Measurements from ENCODE around the gene NF2.
"Not testable (repeated sequence)": the region's sequence is repeated elsewhere in the genome, so short reads cannot be mapped to it uniquely, and the experiment has no call there.

The NF2 gene

GRCh38 chr22:29597871-29598683 is 5.4 kb upstream of the NF2 start:
- not testable (repeated sequence) for DNase-seq

- DNase-seq, result no peak
These were observed 4.8 kb upstream of the NF2 start for GRCh38 chr22:29598684-29599020.

- DNase-seq, result no peak
These were observed 585 bp downstream of the NF2 start for GRCh38 chr22:29604076-29604360.

GRCh38 chr22:29605527-29605850 is 2.1 kb downstream of the NF2 start:
- DNase-seq, result no peak

GRCh38 chr22:29606320-29606719 is 2.9 kb downstream of the NF2 start:
- no peak for DNase-seq

- no peak for DNase-seq
These were observed 4.0 kb downstream of the NF2 start for GRCh38 chr22:29607426-29607825.

- DNase-seq, result no peak
These were observed 5.7 kb downstream of the NF2 start for GRCh38 chr22:29609139-29609538.

- DNase-seq, result no peak
These were observed 7.3 kb downstream of the NF2 start for GRCh38 chr22:29610780-29611179.

- DNase-seq, result no peak
These were observed 12.4 kb downstream of the NF2 start for GRCh38 chr22:29615705-29616327.

GRCh38 chr22:29617922-29618629 is 14.6 kb downstream of the NF2 start:
- no peak for DNase-seq

- no peak for DNase-seq
These were observed 18.5 kb downstream of the NF2 start for GRCh38 chr22:29621761-29622526.

- no peak for DNase-seq
These were observed 19.6 kb downstream of the NF2 start for GRCh38 chr22:29623059-29623458.

- no peak for DNase-seq
These were observed 20.2 kb downstream of the NF2 start for GRCh38 chr22:29623553-29624169.

GRCh38 chr22:29625090-29625825 is 21.8 kb downstream of the NF2 start:
- peak; percentile 19 for DNase-seq

GRCh38 chr22:29626497-29627195 is 23.2 kb downstream of the NF2 start:
- no peak for DNase-seq

GRCh38 chr22:29627196-29627535 is 23.7 kb downstream of the NF2 start:
- DNase-seq, result no peak

- no peak for DNase-seq
These were observed 25.8 kb downstream of the NF2 start for GRCh38 chr22:29628996-29629902.

- DNase-seq, result no peak
These were observed 26.6 kb downstream of the NF2 start for GRCh38 chr22:29629903-29630516.

- no peak for DNase-seq
These were observed 27.6 kb downstream of the NF2 start for GRCh38 chr22:29630987-29631386.

- DNase-seq, result no peak
These were observed 28.3 kb downstream of the NF2 start for GRCh38 chr22:29631725-29632124.

All from NCI-H1092 treated with DMSO at 0.1 percent for 48 hours (cell line).